AG10803 (cell line): Measurements from ENCODE around the gene TCN1.
"Not testable (repeated sequence)": the region's sequence is repeated elsewhere in the genome, so short reads cannot be mapped to it uniquely, and the experiment has no call there.

Experiments
- DNase-seq: peaks from one replicate; pipeline ENCODE4 v3.0.0; 2010; ENCODE audit warnings: low read depth
- H3K4me3 ChIP-seq: 2 replicates; pipeline ENCODE4 v1.5.1; 2011; ENCODE audit warnings: mild to moderate bottlenecking, low read length, control low read depth
- TF ChIP-seq, protein P1 (sequence below): conservative IDR thresholded peaks from 2 replicates; pipeline ENCODE4 v1.5.1; 2011; ENCODE audit warnings: mild to moderate bottlenecking, low read length, control low read depth, inconsistent platforms

TCN1 gene

DNA sequence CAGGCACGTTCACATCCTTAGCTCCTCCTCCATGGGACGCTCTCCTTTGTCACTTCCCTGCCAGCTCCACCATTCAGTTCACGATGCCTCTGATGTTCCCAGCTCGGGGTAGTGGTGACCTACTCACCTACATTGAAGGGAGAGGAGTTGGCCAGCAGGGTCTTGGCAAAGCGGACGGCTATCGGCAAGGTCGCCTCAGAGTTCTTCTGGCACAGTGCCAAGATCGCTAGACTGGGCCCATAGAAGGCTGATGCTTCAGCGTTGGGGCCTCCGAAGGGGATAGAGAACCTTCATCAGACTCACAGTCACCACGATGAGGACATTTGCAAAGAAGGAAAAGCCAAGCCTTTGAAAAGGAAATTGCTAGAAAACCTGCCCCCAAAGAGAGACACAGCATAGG, 24.0 kb downstream of the TCN1 start:
- no peak overlapping the region for H3K4me3 ChIP-seq
- TF ChIP-seq, protein P1, sequence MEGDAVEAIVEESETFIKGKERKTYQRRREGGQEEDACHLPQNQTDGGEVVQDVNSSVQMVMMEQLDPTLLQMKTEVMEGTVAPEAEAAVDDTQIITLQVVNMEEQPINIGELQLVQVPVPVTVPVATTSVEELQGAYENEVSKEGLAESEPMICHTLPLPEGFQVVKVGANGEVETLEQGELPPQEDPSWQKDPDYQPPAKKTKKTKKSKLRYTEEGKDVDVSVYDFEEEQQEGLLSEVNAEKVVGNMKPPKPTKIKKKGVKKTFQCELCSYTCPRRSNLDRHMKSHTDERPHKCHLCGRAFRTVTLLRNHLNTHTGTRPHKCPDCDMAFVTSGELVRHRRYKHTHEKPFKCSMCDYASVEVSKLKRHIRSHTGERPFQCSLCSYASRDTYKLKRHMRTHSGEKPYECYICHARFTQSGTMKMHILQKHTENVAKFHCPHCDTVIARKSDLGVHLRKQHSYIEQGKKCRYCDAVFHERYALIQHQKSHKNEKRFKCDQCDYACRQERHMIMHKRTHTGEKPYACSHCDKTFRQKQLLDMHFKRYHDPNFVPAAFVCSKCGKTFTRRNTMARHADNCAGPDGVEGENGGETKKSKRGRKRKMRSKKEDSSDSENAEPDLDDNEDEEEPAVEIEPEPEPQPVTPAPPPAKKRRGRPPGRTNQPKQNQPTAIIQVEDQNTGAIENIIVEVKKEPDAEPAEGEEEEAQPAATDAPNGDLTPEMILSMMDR = no peak
- no peak for DNase-seq

DNA sequence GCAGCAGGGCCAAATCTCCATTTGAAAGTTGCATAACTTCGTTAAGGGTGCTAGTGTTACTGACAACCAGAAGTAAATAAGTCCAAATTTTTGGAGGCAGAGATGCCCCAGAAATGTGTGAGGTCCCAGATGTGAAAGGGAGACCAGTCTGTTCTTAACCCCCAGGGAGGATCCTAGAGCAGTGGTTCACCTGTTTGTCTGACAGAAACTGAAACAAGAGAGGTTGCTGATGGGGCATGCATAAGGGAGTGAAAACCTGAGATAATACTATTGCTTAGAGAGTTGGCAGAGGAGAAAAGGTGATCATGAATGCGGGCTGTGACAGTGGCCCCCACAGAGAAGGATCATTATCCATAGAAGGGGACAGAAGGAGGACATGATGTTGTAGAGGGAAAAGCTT, 24.8 kb downstream of the TCN1 start:
- TF ChIP-seq, protein P1 = no peak
- no peak overlapping the region for H3K4me3 ChIP-seq
- no peak for DNase-seq

DNA sequence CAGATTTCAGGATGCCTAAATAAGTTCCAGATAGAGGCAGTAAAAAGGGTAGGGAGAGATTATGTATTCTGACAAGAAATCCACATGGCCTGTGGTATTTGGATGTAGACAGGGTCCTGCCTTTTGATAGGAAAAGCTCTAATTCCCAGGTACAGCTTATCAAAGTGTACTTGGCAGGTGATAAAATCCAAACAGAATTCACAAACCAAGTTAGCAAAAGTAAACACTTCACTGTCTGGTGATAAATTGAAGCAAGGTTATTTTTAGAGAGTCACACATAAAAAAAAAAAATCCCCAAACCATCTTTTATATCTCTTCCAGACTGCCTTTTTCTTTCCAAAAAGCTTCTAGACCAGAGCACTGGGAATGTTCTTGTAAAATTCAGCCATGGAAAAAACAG, 26.7 kb downstream of the TCN1 start:
- no peak for DNase-seq
- TF ChIP-seq, protein P1 = no peak
- no peak overlapping the region for H3K4me3 ChIP-seq

DNA sequence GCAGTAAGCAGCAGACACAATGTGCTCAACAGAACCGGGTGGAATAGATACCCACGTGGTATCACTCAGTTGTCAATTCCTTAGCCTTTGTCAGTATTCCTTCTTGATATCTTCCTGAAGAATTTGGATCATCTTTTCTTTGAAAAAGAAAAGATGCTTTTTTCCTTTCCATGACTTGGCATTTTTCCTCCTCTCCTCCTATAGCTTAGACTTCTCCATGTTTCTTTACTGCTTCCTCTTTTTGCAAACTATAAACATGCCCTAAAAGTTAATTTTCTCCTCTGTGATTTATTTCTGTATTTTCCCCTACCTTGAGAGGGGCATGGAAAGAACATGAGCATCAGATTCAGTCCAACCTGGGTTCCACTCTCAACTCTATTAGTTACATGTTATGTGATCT, 32.7 kb downstream of the TCN1 start:
- TF ChIP-seq, protein P1 = no peak
- DNase-seq = no peak
- H3K4me3 ChIP-seq = no peak overlapping the region

DNA sequence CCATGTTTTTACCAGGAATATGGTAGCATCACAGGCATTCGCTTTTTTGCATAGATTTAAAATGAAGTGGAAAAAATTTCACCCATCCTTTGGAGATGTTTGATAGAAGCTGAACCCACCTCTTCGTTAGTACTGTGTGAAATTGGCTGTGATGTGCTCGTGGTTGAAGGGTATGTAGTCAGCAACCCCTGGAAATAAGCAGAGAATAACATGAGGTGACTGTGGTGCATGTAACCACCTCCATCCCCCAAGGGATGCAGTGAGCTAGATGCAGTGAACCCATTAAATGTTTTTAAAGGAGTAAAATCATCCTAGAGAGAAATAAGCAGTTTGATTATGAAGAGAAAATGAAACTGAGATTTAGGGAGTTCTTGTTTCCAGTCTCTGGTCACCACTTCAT, 36.9 kb downstream of the TCN1 start:
- TF ChIP-seq, protein P1 = no peak
- no peak overlapping the region for H3K4me3 ChIP-seq
- DNase-seq = no peak

DNA sequence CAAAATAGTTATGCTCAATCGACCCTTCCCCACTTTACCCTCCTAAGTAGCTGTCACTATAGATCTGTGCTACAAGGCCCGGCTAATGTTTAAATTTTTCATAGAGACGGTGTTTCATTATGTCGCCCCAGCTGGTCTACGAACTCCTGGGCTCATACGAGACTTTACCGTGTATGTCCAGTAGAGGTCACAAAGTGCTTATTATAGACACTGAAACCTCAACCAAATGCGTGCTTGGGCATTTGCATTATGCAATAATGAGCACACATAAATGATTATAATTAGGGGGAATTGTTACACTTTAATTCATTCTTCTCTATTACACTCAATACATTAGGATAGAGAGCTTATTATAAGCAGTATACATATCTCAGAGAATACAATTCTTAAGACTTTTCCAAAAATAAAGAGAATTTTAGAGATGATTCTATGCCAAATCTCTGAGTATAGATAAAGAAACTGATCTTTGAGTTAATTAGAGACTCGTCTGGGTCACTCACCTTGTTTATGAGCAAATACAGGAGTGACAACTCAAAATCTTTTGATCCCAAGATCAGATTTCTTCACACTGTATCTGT, 43.2 kb downstream of the TCN1 start:
- TF ChIP-seq, protein P1 = peak; percentile 68
- H3K4me3 ChIP-seq = no peak overlapping the region
- DNase-seq = peak; percentile 67

DNA sequence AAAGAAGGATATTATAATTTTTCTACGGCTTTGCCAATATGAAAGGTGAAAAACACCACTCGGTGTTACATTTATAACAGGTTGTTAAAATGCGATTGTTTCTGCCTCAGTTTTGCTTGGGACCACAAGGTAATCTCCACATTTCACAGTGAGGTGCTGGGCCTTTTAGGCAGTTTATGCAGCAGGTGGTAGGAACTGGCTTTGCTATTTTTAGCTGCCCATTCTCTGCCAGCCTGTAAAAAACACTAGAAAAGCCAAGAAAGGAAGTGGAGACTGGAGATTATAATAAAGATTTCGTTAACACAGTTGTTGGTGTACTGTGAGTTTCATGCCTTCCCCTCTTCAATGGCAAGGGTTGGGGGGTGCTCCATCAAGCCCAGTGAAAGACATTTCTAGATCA, 47.7 kb downstream of the TCN1 start:
- DNase-seq = no peak
- no peak overlapping the region for H3K4me3 ChIP-seq
- TF ChIP-seq, protein P1 = no peak

DNA sequence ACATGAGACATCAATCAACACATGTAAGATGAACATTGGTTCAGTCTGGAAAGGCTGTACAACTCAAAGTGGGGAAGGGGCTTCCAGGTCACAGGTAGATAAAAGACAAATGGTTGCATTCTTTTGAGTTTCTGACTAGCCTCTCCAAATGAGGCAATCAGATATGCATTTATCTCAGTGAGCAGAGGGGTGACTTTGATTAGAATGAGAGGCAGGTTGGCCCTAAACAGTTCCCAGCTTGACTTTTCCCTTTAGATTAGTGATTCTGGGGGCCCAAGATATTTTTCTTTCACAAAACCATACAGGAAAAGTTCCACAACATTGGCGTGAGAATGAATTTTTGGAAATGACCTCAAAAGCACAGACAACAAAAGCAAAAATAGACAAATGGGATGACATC, 49.9 kb downstream of the TCN1 start:
- not testable (repeated sequence) for DNase-seq, H3K4me3 ChIP-seq
